Lower lobe of right lung (tissue), 2 donors: Measurements from ENCODE around the gene STK32A. TPM values are rescaled to one million over a fixed set of nuclear protein-coding genes. Genes with fewer than 3 reads are reported as not detected.

Experiments
- ATAC-seq, 2 donors: fragments of 200-7000 bp; cut with Tn5 transposase; one replicate each; pipeline ENCODE4 v1.9.1; 2020 to 2022; ENCODE audit warnings: mild to moderate bottlenecking in 2 of 2, moderate library complexity in 2 of 2
- DNase-seq: peaks from one replicate; pipeline ENCODE4 v3.0.0-alpha.2; 2020
- H3K27ac ChIP-seq: fragments of 200-600 bp; one replicate; pipeline ENCODE4 v1.8.0; 2022
- H3K27me3 ChIP-seq: fragments of 200-600 bp; one replicate; pipeline ENCODE4 v1.8.0; 2022; ENCODE audit warnings: low read depth
- H3K36me3 ChIP-seq: fragments of 200-600 bp; one replicate; pipeline ENCODE4 v1.8.0; 2022; ENCODE audit warnings: mild to moderate bottlenecking
- H3K4me1 ChIP-seq: fragments of 200-600 bp; one replicate; pipeline ENCODE4 v1.8.0; 2022
- H3K4me3 ChIP-seq: fragments of 200-600 bp; one replicate; pipeline ENCODE4 v1.8.0; 2022; ENCODE audit warnings: mild to moderate bottlenecking
- H3K9me3 ChIP-seq: fragments of 200-600 bp; one replicate; pipeline ENCODE4 v1.8.0; 2022
- intact Hi-C: fragments of 100-400 bp; cut with DNase I; formaldehyde crosslinking; loops from one replicate; pipeline ENCODE4 v1.11.0; 2022
- total RNA-seq: library from RNA; stranded (reverse); fragmentation: NEBNext Ultra II Directional; extraction: Animal tissue kit (Norgen Biotek cat#: 25700); gene quantifications from one replicate; pipeline ENCODE4 v1.2.1, GENCODE V29; 2021
- TF ChIP-seq, protein P1 (sequence below): fragments of 200-600 bp; IDR thresholded peaks from one replicate; pipeline ENCODE4 v1.8.0; 2022; ENCODE audit warnings: antibody characterized with exemption, mild to moderate bottlenecking
- donor health status: DM: no; HTN: yes; CAD: no; lungs with severe emphysema.

The STK32A gene
- total RNA-seq, 1 donor from 2014 or later, result 2.9 TPM

- Histone ChIP-seq H3K27ac (no peak overlapping the region), H3K9me3 (no peaks in the 10 kb centered on the region), H3K4me3 (no peak overlapping the region), H3K27me3 (no peaks in the 10 kb centered on the region), H3K4me1 (peaks cover 34% of the 10 kb centered on the region), H3K36me3 (no peaks in the 10 kb centered on the region)
- ATAC-seq (no peak), DNase-seq (no peak)
- TF ChIP-seq, protein P1, sequence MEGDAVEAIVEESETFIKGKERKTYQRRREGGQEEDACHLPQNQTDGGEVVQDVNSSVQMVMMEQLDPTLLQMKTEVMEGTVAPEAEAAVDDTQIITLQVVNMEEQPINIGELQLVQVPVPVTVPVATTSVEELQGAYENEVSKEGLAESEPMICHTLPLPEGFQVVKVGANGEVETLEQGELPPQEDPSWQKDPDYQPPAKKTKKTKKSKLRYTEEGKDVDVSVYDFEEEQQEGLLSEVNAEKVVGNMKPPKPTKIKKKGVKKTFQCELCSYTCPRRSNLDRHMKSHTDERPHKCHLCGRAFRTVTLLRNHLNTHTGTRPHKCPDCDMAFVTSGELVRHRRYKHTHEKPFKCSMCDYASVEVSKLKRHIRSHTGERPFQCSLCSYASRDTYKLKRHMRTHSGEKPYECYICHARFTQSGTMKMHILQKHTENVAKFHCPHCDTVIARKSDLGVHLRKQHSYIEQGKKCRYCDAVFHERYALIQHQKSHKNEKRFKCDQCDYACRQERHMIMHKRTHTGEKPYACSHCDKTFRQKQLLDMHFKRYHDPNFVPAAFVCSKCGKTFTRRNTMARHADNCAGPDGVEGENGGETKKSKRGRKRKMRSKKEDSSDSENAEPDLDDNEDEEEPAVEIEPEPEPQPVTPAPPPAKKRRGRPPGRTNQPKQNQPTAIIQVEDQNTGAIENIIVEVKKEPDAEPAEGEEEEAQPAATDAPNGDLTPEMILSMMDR, result no peak
- intact Hi-C loops, result no loop called here
These were observed 180.8 kb downstream of the STK32A start for GRCh38 chr5:147415651-147416050.

DNA sequence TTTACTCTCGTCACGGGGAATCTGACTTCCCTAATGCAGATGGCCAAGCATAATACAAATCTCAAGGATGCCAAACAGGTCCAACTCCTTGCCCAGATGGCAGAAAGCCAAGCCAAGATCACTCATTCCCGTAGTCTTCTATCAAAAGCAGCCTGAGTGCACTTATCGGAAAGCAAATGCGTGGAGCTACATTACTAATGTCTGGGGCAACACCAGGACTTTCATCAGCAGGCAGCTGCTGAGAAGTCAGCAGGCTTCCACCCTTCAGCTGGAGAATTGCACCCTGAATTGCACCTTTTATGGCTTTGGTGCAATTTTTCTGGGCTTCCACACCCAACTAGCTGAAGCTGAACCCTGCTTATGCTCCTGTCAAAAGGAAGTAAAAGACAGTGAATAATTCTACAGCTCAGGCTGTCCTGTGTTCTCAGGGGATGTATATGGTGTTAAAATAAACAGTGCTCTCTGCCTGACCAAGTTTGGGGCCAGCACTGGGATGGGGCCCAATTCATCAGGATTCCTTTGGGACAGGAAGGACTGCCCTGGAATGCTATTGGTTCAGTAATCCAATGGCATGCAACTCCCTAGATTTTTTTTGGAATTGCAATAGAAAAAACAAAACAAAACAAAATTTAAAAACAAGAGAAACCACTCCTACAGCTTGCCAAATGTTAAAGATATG, 182.4 kb downstream of the STK32A start:
- peaks cover 18% of the 10 kb centered on the region for H3K4me1 ChIP-seq
- H3K27ac ChIP-seq, result peak overlapping the region; percentile 4
- no peaks in the 10 kb centered on the region for H3K9me3 ChIP-seq
- no peaks in the 10 kb centered on the region for H3K36me3 ChIP-seq
- ATAC-seq, result peak; percentile 86 to 92
- no peak for DNase-seq
- H3K4me3 ChIP-seq, result no peak overlapping the region
- TF ChIP-seq, protein P1, result no peak
- intact Hi-C loops, result no loop called here
- H3K27me3 ChIP-seq, result no peaks in the 10 kb centered on the region

- H3K36me3 ChIP-seq, result no peaks in the 10 kb centered on the region
- intact Hi-C loops, result no loop called here
- peaks cover 16% of the 10 kb centered on the region for H3K4me1 ChIP-seq
- ATAC-seq (no peak), DNase-seq (no peak)
- H3K4me3 ChIP-seq, result no peak overlapping the region
- no peaks in the 10 kb centered on the region for H3K9me3 ChIP-seq
- no peak overlapping the region for H3K27ac ChIP-seq
- no peaks in the 10 kb centered on the region for H3K27me3 ChIP-seq
- TF ChIP-seq, protein P1, result no peak
These were observed 183.8 kb downstream of the STK32A start for GRCh38 chr5:147418613-147419012.

DNA sequence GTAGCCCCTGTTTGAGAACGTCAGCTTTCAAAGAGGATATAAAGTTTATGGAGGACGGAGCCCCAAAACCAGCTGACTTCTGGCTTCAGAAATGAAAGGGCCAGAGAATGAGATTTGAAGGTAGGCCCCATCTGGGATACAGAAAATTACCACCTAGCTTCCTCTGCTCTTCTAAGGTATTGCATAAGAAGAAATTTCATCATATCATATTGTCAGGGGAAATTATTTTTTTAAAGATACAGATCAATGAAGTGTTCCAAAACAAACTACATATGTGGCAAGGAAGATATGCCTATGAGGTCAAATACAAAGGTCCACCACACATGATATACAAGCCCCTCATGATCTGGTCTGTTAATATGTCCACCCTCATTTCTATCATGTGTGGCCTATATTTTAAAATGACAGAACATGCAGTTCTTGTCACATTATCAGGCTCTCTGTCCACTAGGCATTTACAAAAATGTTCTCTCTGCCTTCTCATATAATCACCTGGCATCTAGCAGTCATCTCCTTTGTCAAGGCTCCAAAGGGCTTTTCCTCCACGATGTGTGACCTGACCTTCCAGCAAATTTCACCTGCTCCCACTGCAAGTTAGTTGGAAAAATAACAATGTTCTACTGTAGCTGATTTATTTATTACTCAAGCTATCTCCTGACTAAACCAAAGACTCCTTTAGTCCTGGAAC, 192.0 kb downstream of the STK32A start:
- intact Hi-C loops, result no loop called here
- no peak for ATAC-seq
- H3K27ac ChIP-seq, result no peak overlapping the region

GRCh38 chr5:147427521-147428401, 192.9 kb downstream of the STK32A start:
- Histone ChIP-seq H3K4me3 (no peak overlapping the region), H3K36me3 (no peaks in the 10 kb centered on the region), H3K9me3 (no peaks in the 10 kb centered on the region), H3K4me1 (peaks cover 34% of the 10 kb centered on the region), H3K27me3 (no peaks in the 10 kb centered on the region), H3K27ac (no peak overlapping the region)
- no peak for DNase-seq
- no peak for ATAC-seq
- TF ChIP-seq, protein P1, result no peak
- intact Hi-C loops, result no loop called here

More for the DNA sequence above, 192.0 kb downstream of the STK32A start:
- no peaks in the 10 kb centered on the region for H3K27me3 ChIP-seq
- TF ChIP-seq, protein P1, result no peak
- H3K36me3 ChIP-seq, result no peaks in the 10 kb centered on the region
- no peaks in the 10 kb centered on the region for H3K9me3 ChIP-seq
- no peak overlapping the region for H3K4me3 ChIP-seq
- peaks cover 29% of the 10 kb centered on the region for H3K4me1 ChIP-seq
- no peak for DNase-seq
